AG10803 (cell line): Measurements from ENCODE around the gene GPA33.

Source experiments
- DNase-seq: peaks from one replicate; pipeline ENCODE4 v3.0.0; 2010; ENCODE audit warnings: low read depth
- H3K4me3 ChIP-seq: 2 replicates; pipeline ENCODE4 v1.5.1; 2011; ENCODE audit warnings: mild to moderate bottlenecking, low read length, control low read depth
- TF ChIP-seq, protein P1 (sequence below): conservative IDR thresholded peaks from 2 replicates; pipeline ENCODE4 v1.5.1; 2011; ENCODE audit warnings: mild to moderate bottlenecking, low read length, control low read depth, inconsistent platforms

GPA33 gene

GRCh38 chr1:167100730-167101129 lies 10.6 kb upstream of the GPA33 start:
- no peak for DNase-seq
- no peak overlapping the region for H3K4me3 ChIP-seq
- TF ChIP-seq, protein P1, sequence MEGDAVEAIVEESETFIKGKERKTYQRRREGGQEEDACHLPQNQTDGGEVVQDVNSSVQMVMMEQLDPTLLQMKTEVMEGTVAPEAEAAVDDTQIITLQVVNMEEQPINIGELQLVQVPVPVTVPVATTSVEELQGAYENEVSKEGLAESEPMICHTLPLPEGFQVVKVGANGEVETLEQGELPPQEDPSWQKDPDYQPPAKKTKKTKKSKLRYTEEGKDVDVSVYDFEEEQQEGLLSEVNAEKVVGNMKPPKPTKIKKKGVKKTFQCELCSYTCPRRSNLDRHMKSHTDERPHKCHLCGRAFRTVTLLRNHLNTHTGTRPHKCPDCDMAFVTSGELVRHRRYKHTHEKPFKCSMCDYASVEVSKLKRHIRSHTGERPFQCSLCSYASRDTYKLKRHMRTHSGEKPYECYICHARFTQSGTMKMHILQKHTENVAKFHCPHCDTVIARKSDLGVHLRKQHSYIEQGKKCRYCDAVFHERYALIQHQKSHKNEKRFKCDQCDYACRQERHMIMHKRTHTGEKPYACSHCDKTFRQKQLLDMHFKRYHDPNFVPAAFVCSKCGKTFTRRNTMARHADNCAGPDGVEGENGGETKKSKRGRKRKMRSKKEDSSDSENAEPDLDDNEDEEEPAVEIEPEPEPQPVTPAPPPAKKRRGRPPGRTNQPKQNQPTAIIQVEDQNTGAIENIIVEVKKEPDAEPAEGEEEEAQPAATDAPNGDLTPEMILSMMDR: no peak

- H3K4me3 ChIP-seq: no peak overlapping the region
- TF ChIP-seq, protein P1: no peak
- DNase-seq: no peak
Measured at GRCh38 chr1:167099851-167100250, 9.7 kb upstream of the GPA33 start.

DNA sequence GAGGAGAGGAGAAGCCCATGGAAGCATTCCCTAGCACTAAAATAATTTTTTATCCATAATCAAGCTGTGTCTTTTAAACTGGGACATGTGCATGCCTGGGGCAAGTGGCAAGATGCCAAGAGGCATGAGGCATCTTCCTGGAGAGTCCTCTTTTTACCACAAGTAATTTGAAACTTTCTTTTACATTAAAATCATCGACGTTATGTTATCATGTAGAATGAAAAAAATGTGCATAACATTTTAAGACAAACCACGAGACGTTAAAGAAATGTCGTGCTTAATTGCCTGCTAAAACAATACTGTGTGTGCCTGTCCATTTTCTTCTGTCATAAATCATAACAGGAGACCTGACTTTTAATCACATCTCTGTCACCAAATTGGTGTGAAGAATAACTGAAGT lies 5.2 kb upstream of the GPA33 start:
- peak; percentile 55 for DNase-seq
- TF ChIP-seq, protein P1: no peak
- no peak overlapping the region for H3K4me3 ChIP-seq

DNA sequence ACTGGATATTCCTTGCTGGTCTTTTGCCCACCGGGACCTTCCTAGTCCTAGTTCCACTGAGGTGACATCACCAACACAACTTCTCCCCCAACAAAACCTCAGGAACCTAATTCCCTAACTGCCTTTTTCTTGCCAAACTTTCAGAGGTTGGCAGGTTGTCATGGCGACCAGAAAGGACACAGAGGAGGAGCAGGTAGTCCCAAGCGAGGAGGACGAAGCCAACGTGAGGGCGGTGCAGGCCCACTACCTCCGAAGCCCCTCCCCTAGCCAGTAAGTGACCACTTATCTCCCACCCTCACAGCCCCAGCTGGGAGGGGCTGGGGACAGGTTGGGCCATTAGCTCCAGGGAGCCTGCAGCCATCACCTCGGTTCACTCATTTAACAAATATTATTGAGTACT lies 4.5 kb upstream of the GPA33 start:
- DNase-seq: no peak
- TF ChIP-seq, protein P1: no peak
- H3K4me3 ChIP-seq: no peak overlapping the region

DNA sequence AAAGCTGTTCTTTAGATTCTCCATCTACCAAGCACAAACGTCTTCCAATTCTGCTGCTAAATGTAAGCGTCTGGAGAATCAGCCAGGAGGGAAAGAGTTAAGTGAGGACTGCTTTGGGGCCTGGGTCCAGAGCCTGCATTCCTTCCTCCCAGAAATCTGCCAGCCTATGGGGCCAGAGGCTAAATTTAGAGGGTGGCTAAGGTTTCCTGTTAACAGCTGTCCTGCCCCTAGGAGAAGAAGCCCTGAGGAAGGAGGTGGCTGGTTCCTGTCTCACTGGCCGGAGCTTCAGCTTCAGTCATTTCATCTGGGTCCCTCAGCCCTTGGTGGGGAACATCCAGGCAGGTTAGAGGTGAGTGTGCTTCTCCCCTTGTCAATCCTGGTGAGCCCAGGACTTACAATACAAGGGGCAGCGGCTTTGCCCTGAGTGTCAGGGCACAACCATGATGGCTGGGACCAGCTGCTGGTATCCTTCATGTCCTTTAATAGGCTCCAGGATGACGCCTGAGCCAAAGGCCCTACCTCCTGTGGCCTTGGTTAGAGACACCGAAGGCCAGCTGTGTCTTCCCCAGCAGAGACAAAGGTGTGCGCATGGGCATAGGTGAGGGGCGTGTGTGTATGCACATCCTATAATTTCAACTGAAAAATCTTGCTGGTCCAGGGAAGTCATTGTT lies 3.8 kb upstream of the GPA33 start, which contains the start of gene STYXL2:
STYXL2 (plus strand) TSS at position 230 of the 671 bp plus-strand sequence. CDS start 775 bp downstream, outside the sequence.
- H3K4me3 ChIP-seq: no peak within 1 kb of the TSS
- DNase-seq: no peak
- TF ChIP-seq, protein P1: no peak

- TF ChIP-seq, protein P1: no peak
- DNase-seq: no peak
- H3K4me3 ChIP-seq: no peak overlapping the region
Measured at GRCh38 chr1:167092653-167093052, 2.5 kb upstream of the GPA33 start.

- DNase-seq: no peak
- no peak overlapping the region for H3K4me3 ChIP-seq
- TF ChIP-seq, protein P1: no peak
Measured at GRCh38 chr1:167089939-167090313, 251 bp downstream of the GPA33 start.
